Fibroblast of villous mesenchyme (primary cell): ENCODE data around the gene SMURF2. TPM values are rescaled to one million over a fixed set of nuclear protein-coding genes. Genes with fewer than 3 reads are reported as not detected.

Source experiments
- DNase-seq: peaks from one replicate; pipeline ENCODE4 v3.0.0-alpha.2; 2010; ENCODE audit warnings: low read depth
- H3K4me3 ChIP-seq: 2 replicates; pipeline ENCODE4 v1.5.1; 2011; ENCODE audit warnings: low read depth, mild to moderate bottlenecking, low read length
- total RNA-seq: library from RNA; depleted of rRNA; stranded (reverse); fragments of >200 nt; gene quantifications from 2 replicates; pipeline ENCODE4 v1.2.3, GENCODE V29; 2012
- TF ChIP-seq, protein P1 (sequence below): IDR thresholded peaks from 2 replicates; pipeline ENCODE4 v1.5.1; 2012; ENCODE audit warnings: low read depth, mild to moderate bottlenecking, low read length; ENCODE audit not compliant: insufficient read depth

SMURF2 gene
- total RNA-seq, 1 donor = 188 TPM

- no peak overlapping the region for H3K4me3 ChIP-seq
- peak; percentile 77 for DNase-seq
- TF ChIP-seq, protein P1, sequence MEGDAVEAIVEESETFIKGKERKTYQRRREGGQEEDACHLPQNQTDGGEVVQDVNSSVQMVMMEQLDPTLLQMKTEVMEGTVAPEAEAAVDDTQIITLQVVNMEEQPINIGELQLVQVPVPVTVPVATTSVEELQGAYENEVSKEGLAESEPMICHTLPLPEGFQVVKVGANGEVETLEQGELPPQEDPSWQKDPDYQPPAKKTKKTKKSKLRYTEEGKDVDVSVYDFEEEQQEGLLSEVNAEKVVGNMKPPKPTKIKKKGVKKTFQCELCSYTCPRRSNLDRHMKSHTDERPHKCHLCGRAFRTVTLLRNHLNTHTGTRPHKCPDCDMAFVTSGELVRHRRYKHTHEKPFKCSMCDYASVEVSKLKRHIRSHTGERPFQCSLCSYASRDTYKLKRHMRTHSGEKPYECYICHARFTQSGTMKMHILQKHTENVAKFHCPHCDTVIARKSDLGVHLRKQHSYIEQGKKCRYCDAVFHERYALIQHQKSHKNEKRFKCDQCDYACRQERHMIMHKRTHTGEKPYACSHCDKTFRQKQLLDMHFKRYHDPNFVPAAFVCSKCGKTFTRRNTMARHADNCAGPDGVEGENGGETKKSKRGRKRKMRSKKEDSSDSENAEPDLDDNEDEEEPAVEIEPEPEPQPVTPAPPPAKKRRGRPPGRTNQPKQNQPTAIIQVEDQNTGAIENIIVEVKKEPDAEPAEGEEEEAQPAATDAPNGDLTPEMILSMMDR = no peak
Measured at GRCh38 chr17:64694207-64694606, 32.1 kb upstream of the SMURF2 start.

DNA sequence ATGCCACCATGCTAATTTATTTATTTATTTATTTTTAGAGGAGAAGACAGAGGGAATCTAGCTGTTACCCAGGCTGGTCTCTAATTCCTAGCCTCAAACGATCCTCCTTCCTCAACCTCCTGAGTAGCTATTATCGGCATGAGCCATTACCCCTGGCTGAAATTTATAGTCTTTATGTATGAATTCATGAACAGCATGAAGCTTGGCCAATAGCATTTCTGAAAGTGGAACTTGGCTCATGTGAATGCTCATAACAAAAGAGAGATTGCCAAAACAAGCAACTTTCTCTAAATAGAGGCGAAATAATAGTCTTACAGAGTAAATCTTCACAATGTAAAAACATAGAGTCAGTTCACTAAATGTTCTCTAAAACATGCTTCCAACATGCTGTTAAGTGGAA lies 30.1 kb upstream of the SMURF2 start:
- DNase-seq = no peak
- TF ChIP-seq, protein P1 = no peak
- H3K4me3 ChIP-seq = no peak overlapping the region

GRCh38 chr17:64689106-64689505 lies 27.0 kb upstream of the SMURF2 start:
- DNase-seq = no peak
- H3K4me3 ChIP-seq = no peak overlapping the region
- TF ChIP-seq, protein P1 = no peak

DNA sequence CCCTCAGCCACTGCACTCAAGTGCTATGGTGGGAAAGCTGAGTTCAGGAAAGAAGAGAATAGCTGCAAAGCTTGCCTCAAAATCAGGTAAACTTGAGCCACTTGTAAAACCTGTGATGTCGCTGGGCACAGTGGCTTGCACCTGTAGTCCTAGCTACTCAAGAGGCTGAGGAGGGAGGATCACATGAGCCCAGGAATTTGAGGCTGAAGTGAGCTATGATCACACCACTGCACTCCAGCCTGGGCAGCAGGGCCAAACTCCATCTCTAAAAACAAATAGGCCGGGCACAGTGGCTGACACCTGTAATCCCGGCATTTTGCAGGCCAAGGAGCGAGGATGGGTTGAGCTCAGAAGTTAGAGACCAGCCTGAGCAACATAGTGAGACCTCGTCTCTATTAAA lies 26.4 kb upstream of the SMURF2 start:
- no peak for DNase-seq
- H3K4me3 ChIP-seq = no peak overlapping the region
- TF ChIP-seq, protein P1 = no peak

DNA sequence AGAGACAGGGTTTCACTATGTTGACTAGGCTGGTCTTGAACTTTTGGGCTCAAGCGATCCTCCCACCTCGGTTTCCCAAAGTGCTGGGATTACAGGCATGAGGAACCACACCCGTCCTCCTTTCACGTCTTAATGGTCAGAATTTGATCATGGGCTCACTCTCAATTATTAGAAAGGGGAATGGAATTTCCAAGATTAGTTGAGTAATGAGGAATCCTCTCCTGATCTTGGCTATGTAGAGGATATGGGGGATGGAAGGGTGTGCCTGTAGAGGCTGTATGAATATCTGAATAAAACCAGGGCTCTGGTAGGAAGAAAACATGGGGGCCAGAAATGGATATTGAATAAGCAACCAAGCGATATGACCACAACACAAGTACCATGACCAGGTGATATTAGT lies 25.9 kb upstream of the SMURF2 start:
- H3K4me3 ChIP-seq = no peak overlapping the region
- no peak for DNase-seq
- TF ChIP-seq, protein P1 = no peak

GRCh38 chr17:64687376-64687775 lies 25.3 kb upstream of the SMURF2 start:
- DNase-seq = no peak
- TF ChIP-seq, protein P1 = no peak
- H3K4me3 ChIP-seq = no peak overlapping the region

DNA sequence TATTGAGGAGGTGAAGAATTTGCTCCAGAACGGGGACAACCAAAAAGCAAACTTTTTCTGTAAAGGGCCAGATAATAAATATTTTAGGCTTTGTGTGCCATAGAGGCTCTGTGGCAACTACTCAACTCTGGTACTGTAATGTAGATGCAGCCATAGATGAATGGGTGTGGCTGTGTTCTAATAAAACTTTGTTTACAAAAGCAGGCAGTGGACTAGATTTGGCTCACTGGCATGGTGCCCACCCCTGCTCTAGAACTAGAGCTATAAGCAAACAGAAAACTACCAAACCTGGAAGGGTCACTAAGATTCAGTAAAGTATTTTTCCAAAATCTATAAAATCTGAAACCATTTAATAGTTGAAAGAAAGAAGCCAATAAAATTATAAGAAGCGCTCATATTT lies 24.6 kb upstream of the SMURF2 start:
- no peak overlapping the region for H3K4me3 ChIP-seq
- DNase-seq = peak; percentile 48
- TF ChIP-seq, protein P1 = no peak
